ENCODE results near the gene OSGEP. TPM values are rescaled to one million over a fixed set of nuclear protein-coding genes. Genes with fewer than 3 reads are reported as not detected.
"Not testable (repeated sequence)": the region's sequence is repeated elsewhere in the genome, so short reads cannot be mapped to it uniquely, and the experiment has no call there.

The OSGEP gene
- total RNA-seq, 2 experiments from 2014 or later = 35.8 to 40.3 TPM

GRCh38 chr14:20461225-20462141 is 6.9 kb upstream of the OSGEP start, which contains the start of gene PIP4P1:
PIP4P1 (minus strand) TSS chr14:20461434; CDS start chr14:20461325, 109 bp downstream.
- peaks cover 26% of the 10 kb centered on the region for H3K36me3 Mint-ChIP-seq (ENCODE audit: low read depth)

DNA sequence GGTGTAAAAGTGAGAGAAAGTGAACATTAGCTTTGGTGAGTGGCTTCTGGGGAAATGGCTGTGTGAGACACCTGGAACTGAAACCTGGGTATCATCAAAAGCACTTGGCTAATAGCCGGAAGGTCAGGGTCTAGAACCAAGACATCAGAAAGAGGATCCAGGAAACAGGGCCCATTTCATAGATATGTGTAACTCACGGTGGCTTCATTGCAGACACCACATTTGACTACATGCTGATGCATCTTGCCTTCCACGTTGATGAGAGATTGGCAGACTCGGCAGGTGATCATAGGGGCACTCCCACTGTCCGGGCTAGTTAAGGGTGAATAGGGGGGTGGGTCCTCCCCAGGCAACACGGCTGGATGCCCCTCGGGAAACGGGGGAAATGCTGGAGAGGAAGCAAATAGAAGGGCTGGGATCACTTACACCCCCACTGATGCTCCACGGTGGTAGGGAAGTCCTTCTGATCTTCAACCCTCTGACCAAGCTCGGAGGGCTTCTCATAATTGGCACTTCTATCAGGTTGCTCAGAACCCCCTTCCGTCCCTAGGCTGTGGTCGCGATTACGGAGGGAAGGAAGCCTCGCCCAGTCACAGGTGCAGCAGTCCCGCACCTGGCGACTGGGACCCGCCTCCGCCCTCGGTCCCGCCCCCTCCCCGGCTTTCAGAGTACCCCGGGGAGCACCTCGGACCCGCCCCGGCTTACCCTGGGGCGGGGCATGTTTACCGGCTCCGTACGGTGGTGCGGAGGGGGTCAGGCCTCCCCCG is 6.0 kb upstream of the OSGEP start:
- peak; percentile 60 for DNase-seq
- H3K4me3 Mint-ChIP-seq = peak overlapping the region; percentile 97
- CTCF ChIA-PET = interaction anchor here (0.6 to 2.5 kb wide), 10 partner anchors 8 to 221 kb away, joined by 3 to 22 read pairs (median 3); partner anchors contain the start of gene PARP2
- POLR2A ChIA-PET = interaction anchor here (1.0 to 6.3 kb wide), 15 partner anchors 8 to 223 kb away, joined by 3 to 76 read pairs (median 6); partner anchors contain the start of genes PARP2, PNP, RNASE4 and TEP1
- peak overlapping the region; percentile 90 for H3K27ac Mint-ChIP-seq
- no peaks in the 10 kb centered on the region for H3K27me3 Mint-ChIP-seq
- peaks cover 26% of the 10 kb centered on the region for H3K36me3 Mint-ChIP-seq (ENCODE audit: low read depth)
- no peaks in the 10 kb centered on the region for H3K9me3 Mint-ChIP-seq
- H3K4me1 Mint-ChIP-seq = peaks cover 39% of the 10 kb centered on the region

More at GRCh38 chr14:20461225-20462141, 6.9 kb upstream of the OSGEP start, which contains the start of gene PIP4P1:
- Mint-ChIP-seq H3K9me3 (no peaks in the 10 kb centered on the region), H3K27ac (peak within 1 kb of the TSS; percentile 90), H3K4me1 (peaks cover 39% of the 10 kb centered on the region), H3K4me3 (peak within 1 kb of the TSS; percentile 97), H3K27me3 (no peaks in the 10 kb centered on the region)
- POLR2A ChIA-PET = interaction anchor here (1.0 to 6.3 kb wide), 16 partner anchors 8 to 223 kb away, joined by 3 to 76 read pairs (median 6); partner anchors contain the start of genes PARP2, PNP, RNASE4 and TEP1
- DNase-seq = peak; percentile 98
- CTCF ChIA-PET = interaction anchor here (0.6 to 2.5 kb wide), 14 partner anchors 8 to 220 kb away, joined by 3 to 22 read pairs (median 3); partner anchors contain the start of genes PARP2 and PNP

- no peak for DNase-seq
- CTCF ChIA-PET = no interaction called here
- POLR2A ChIA-PET = interaction anchor here (1.8 to 6.3 kb wide), 2 partner anchors 13 to 152 kb away, joined by 3 to 76 read pairs; partner anchors contain the start of gene PNP
- Mint-ChIP-seq H3K4me1 (peaks cover 43% of the 10 kb centered on the region), H3K4me3 (no peak overlapping the region), H3K27me3 (no peaks in the 10 kb centered on the region), H3K27ac (no peak overlapping the region), H3K9me3 (no peaks in the 10 kb centered on the region), H3K36me3 (ENCODE audit: low read depth) (peaks cover 26% of the 10 kb centered on the region)
Measured at GRCh38 chr14:20458031-20458789, 3.6 kb upstream of the OSGEP start.

- POLR2A ChIA-PET = interaction anchor here (1.0 to 5.5 kb wide), 6 partner anchors 9 to 124 kb away, joined by 3 to 95 read pairs (median 26); partner anchors contain the start of genes CCNB1IP1, PARP2, PNP and TEP1
- DNase-seq = no peak
- H3K27ac Mint-ChIP-seq = no peak overlapping the region
- H3K36me3 Mint-ChIP-seq (ENCODE audit: low read depth) = peaks cover 32% of the 10 kb centered on the region
- H3K4me1 Mint-ChIP-seq = peaks cover 45% of the 10 kb centered on the region
- no peaks in the 10 kb centered on the region for H3K9me3 Mint-ChIP-seq
- CTCF ChIA-PET = interaction anchor here (3.5 kb wide), 1 partner anchor 43 kb away, joined by 36 read pairs; the partner anchor contains the start of gene TEP1
- H3K4me3 Mint-ChIP-seq = no peak overlapping the region
- H3K27me3 Mint-ChIP-seq = no peaks in the 10 kb centered on the region
Measured at GRCh38 chr14:20456971-20457370, 2.4 kb upstream of the OSGEP start.

DNA sequence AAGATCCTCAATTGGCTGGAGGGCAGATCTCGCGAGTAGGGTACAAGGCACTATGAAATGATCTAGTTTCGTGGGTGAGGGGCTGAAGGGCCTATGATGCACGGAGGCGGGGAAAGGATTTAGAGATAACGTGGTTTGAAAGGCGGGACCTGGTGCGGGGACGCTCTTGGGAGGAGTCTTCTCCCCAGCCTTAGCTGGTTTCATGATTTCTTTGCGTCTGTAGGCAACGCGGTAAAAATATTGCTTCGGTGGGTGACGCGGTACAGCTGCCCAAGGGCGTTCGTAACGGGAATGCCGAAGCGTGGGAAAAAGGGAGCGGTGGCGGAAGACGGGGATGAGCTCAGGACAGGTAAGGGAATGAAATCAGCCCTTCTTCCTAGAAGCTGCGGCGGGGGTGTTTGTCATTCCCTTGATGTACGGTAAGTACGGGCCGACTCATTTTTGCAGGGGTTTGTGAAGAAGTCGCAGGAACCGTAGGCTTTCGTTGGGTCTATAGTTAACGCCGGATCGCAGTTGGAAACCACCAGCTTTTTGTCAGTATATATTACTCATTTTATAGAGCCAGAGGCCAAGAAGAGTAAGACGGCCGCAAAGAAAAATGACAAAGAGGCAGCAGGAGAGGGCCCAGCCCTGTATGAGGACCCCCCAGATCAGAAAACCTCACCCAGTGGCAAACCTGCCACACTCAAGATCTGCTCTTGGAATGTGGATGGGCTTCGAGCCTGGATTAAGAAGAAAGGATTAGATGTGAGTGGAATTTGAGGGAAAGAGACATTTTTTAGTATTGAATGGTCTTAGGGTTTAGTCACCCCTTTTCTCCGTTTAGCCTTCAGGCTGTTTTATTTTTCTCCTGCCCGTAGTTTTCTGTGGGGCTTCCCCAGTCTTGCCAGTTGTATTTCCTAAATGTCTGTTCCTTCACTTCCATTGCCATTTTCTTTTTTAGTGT is 1.0 kb upstream of the OSGEP start:
- ChIA-PET CTCF (interaction anchor here (0.8 to 3.5 kb wide), 9 partner anchors 15 to 167 kb away, joined by 3 to 36 read pairs (median 5); partner anchors contain the start of genes PARP2, PNP and TEP1), POLR2A (interaction anchor here (0.7 to 5.5 kb wide), 23 partner anchors 9 to 227 kb away, joined by 3 to 95 read pairs (median 5); partner anchors contain the start of genes CCNB1IP1, PARP2, PNP and TEP1)
- H3K27ac Mint-ChIP-seq = no peak overlapping the region
- H3K27me3 Mint-ChIP-seq = no peaks in the 10 kb centered on the region
- H3K36me3 Mint-ChIP-seq (ENCODE audit: low read depth) = peaks cover 36% of the 10 kb centered on the region
- H3K9me3 Mint-ChIP-seq = no peaks in the 10 kb centered on the region
- no peak overlapping the region for H3K4me3 Mint-ChIP-seq
- peaks cover 40% of the 10 kb centered on the region for H3K4me1 Mint-ChIP-seq
- no peak for DNase-seq

- H3K27ac Mint-ChIP-seq = peak overlapping the region; percentile 7
- peaks cover 41% of the 10 kb centered on the region for H3K36me3 Mint-ChIP-seq (ENCODE audit: low read depth)
- ChIA-PET POLR2A (interaction anchor here (0.9 to 5.5 kb wide), 4 partner anchors 9 to 110 kb away, joined by 3 to 95 read pairs (median 22); partner anchors contain the start of genes PIP4P1, PNP and TEP1), CTCF (interaction anchor here (0.7 to 1.2 kb wide), 3 partner anchors 9 to 37 kb away, joined by 3 to 6 read pairs (median 4); partner anchors contain the start of gene PIP4P1)
- not testable (repeated sequence) for H3K9me3 Mint-ChIP-seq, DNase-seq, H3K27me3 Mint-ChIP-seq
- H3K4me3 Mint-ChIP-seq = peak overlapping the region; percentile 24
- peaks cover 21% of the 10 kb centered on the region for H3K4me1 Mint-ChIP-seq
Measured at GRCh38 chr14:20452831-20453230, 1.8 kb downstream of the OSGEP start.

GRCh38 chr14:20446889-20447288 is 7.7 kb downstream of the OSGEP start:
- Mint-ChIP-seq H3K36me3 (ENCODE audit: low read depth) (peaks cover 47% of the 10 kb centered on the region), H3K27ac (no peak overlapping the region), H3K4me1 (peaks cover 3% of the 10 kb centered on the region), H3K4me3 (no peak overlapping the region), H3K27me3 (no peaks in the 10 kb centered on the region), H3K9me3 (no peaks in the 10 kb centered on the region)
- ChIA-PET CTCF (no interaction called here), POLR2A (interaction anchor here (0.8 kb wide), 1 partner anchor 8 kb away, joined by 3 read pairs; the partner anchor contains the start of gene APEX1)
- no peak for DNase-seq

DNA sequence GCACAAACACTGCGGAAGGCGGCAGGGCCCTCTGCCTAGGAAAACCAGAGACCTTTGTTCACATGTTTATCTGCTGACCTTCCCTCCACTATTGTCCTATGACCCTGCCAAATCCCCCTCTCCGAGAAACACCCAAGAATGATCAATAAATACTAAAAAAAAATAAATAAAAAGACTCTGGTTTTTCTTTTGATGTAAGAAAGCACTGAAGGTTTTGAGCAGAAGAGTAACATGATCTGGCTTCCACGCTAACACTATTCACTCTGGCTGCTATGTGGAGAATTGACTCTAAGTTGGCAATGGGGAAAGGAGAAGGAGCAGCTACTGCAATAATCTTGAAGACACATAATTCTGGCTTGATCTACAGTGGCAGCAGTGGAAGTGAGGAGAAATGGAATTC is 11.0 kb downstream of the OSGEP start:
- Mint-ChIP-seq H3K4me1 (peaks cover 14% of the 10 kb centered on the region), H3K36me3 (ENCODE audit: low read depth) (peaks cover 21% of the 10 kb centered on the region)
- DNase-seq, H3K4me3 Mint-ChIP-seq, H3K27ac Mint-ChIP-seq, H3K27me3 Mint-ChIP-seq, H3K9me3 Mint-ChIP-seq, POLR2A ChIA-PET, CTCF ChIA-PET: not testable (repeated sequence)

DNA sequence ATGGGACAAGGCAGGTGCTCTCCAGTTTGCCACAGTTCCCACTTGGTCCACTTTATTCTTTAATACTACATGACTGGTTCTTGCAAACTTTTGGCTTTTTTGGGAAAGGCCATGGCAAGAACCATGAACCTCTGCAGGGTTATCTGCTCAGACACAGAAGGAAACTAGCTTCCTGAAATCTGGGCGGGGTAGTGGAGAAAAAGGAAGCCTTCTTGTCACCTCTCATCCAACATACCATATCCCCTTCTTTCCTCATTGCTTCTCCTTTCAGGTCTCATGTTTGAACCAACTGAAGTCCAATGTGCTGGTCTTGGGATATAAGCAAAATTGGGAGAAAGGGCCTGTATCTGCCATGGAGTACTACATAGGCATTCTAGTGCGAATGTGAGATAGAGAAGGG is 13.2 kb downstream of the OSGEP start:
- Mint-ChIP-seq H3K27ac (no peak overlapping the region), H3K4me1 (peaks cover 14% of the 10 kb centered on the region), H3K9me3 (no peaks in the 10 kb centered on the region), H3K4me3 (no peak overlapping the region), H3K36me3 (ENCODE audit: low read depth) (peaks cover 5% of the 10 kb centered on the region), H3K27me3 (peaks cover 4% of the 10 kb centered on the region)
- no peak for DNase-seq
- ChIA-PET CTCF (no interaction called here), POLR2A (interaction anchor here (1.0 kb wide), 1 partner anchor 13 kb away, joined by 7 read pairs; the partner anchor contains the start of genes APEX1 and OSGEP)

DNA sequence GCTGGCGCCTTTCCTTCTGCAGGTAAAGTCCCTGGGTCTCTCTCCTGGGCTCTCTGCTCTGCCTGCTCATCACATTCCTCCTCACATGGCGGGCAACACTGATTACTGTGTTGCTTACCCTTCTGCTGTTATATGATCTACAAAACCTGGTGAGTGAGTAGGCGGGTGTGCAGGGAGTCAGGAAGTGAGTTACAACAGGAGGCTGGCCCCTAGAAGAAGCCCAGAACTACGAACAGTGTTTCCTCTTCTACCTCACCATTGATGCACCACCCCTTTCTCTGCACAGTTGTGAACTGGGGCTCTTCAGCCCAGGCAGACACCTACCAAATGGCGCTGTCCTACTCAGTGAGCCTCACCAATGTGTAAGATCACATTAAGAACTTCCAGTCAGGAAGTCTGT is 13.7 kb downstream of the OSGEP start:
- H3K4me1 Mint-ChIP-seq = peaks cover 14% of the 10 kb centered on the region
- peaks cover 5% of the 10 kb centered on the region for H3K36me3 Mint-ChIP-seq (ENCODE audit: low read depth)
- CTCF ChIA-PET = no interaction called here
- no peak overlapping the region for H3K27ac Mint-ChIP-seq
- H3K9me3 Mint-ChIP-seq = no peaks in the 10 kb centered on the region
- no peak overlapping the region for H3K4me3 Mint-ChIP-seq
- DNase-seq = no peak
- POLR2A ChIA-PET = interaction anchor here (1.0 kb wide), 1 partner anchor 14 kb away, joined by 7 read pairs; the partner anchor contains the start of genes APEX1 and OSGEP
- peaks cover 4% of the 10 kb centered on the region for H3K27me3 Mint-ChIP-seq

GRCh38 chr14:20440465-20440864 is 14.1 kb downstream of the OSGEP start:
- CTCF ChIA-PET = no interaction called here
- DNase-seq = no peak
- H3K27me3 Mint-ChIP-seq = peaks cover 4% of the 10 kb centered on the region
- no peak overlapping the region for H3K4me3 Mint-ChIP-seq
- POLR2A ChIA-PET = no interaction called here
- H3K9me3 Mint-ChIP-seq = no peaks in the 10 kb centered on the region
- H3K27ac Mint-ChIP-seq = no peak overlapping the region
- H3K36me3 Mint-ChIP-seq (ENCODE audit: low read depth) = peaks cover 5% of the 10 kb centered on the region
- H3K4me1 Mint-ChIP-seq = peaks cover 14% of the 10 kb centered on the region

Measured in activated CD4-positive, alpha-beta memory T cell treated with anti-CD3 and anti-CD28 coated beads, Interleukin-2, amount 10 ng/mL, durations not matched to agents 7 days and 5 days (primary cell).